NCI-H2227 (cell line): Measurements from ENCODE around the gene SULF2.
A peak's percentile ranks its signal among the peaks of the same experiment; 100 is the strongest.
"Not testable (repeated sequence)": the region's sequence is repeated elsewhere in the genome, so short reads cannot be mapped to it uniquely, and the experiment has no call there.

Source experiments
- DNase-seq: peaks from one replicate; lab custom pipeline; 2025; ENCODE audit not compliant: unreplicated experiment; lab: John Stamatoyannopoulos, UW

Gene SULF2

GRCh38 chr20:47785311-47785853 is at the start of gene SULF2:
Gene SULF2 (minus strand): TSS chr20:47785481. CDS start chr20:47757363, 28,118 bp downstream.
- peak; percentile 36 for DNase-seq

- DNase-seq = not testable (repeated sequence)
Observed at GRCh38 chr20:47831675-47832074, 46.4 kb upstream of the SULF2 start.

- DNase-seq = not testable (repeated sequence)
Observed at GRCh38 chr20:47826716-47827115, 41.4 kb upstream of the SULF2 start.

GRCh38 chr20:47826006-47826405 is 40.7 kb upstream of the SULF2 start:
- DNase-seq = not testable (repeated sequence)

GRCh38 chr20:47825011-47825762 is 39.9 kb upstream of the SULF2 start:
- DNase-seq = no peak

DNA sequence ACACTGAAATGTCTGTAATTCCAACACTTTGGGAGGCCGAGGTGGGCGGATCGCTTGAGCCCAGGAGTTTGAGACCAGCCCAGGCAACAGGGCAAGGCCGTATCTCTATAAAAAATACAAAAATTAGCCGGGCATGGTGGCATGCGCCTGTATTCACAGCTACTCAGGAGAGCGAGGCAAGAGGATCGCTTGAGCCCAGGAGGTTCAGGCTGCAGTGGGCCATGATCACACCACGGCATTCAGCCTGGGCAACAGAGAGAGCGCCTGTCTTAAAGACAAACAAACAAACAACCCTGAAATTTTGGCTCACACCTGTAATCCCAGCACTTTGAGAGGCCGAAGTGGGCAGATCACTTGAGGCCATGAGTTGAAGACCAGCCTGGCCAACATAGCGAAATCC is 38.7 kb upstream of the SULF2 start:
- not testable (repeated sequence) for DNase-seq

DNA sequence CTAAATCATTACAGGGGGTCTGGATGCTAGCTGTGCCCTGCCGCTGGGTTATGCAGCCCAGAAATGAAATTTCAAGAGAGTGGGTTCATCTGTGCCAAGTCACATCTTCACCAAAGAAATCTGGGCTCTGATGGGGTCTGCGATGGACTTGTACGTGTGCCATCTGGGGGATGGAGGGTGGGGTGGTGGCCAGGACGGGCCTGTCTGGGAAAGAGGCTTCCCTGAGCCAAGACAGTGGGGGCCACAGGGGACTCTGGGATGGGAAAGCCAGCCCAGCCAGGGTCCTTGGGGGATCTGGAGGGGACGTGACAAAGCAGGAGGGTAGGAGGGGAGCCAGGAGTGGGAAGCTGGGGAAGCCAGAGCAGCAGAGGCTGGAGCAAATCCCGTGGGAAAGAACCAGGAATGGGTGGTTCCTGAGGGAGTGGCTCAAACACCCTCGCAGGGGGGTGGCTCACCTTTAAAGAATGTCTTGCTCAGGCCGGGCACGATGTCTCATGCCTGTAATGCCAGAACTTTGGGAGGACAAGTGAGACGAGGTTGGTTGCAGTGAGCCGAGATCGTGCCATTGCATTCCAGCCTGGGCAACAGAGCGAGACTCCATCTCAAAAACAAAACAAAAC is 36.3 kb upstream of the SULF2 start:
- no peak for DNase-seq

GRCh38 chr20:47818996-47819609 is 33.8 kb upstream of the SULF2 start:
- DNase-seq = no peak

DNA sequence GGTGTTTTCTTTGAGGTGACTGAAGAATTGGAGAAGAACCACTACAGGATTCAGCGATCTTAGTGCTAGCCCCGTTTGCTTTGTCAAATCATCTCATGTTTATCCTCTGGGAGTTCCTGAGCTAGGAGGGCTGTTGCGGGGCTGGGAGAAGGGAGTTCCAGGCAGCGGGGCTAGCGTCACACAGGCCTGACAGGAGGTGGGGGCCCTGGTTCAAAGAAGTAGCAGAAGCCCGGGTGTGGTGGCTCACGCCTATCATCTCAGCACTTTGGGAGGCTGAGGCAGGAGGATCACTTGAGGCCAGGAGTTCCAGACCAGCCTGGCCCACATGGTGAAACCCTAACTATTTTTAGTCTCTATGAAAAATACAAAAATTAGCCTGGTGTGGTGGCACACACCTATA is 33.2 kb upstream of the SULF2 start:
- DNase-seq = no peak

GRCh38 chr20:47818016-47818415 is 32.7 kb upstream of the SULF2 start:
- DNase-seq = no peak

- no peak for DNase-seq
Observed at GRCh38 chr20:47817573-47817972, 32.3 kb upstream of the SULF2 start.

DNA sequence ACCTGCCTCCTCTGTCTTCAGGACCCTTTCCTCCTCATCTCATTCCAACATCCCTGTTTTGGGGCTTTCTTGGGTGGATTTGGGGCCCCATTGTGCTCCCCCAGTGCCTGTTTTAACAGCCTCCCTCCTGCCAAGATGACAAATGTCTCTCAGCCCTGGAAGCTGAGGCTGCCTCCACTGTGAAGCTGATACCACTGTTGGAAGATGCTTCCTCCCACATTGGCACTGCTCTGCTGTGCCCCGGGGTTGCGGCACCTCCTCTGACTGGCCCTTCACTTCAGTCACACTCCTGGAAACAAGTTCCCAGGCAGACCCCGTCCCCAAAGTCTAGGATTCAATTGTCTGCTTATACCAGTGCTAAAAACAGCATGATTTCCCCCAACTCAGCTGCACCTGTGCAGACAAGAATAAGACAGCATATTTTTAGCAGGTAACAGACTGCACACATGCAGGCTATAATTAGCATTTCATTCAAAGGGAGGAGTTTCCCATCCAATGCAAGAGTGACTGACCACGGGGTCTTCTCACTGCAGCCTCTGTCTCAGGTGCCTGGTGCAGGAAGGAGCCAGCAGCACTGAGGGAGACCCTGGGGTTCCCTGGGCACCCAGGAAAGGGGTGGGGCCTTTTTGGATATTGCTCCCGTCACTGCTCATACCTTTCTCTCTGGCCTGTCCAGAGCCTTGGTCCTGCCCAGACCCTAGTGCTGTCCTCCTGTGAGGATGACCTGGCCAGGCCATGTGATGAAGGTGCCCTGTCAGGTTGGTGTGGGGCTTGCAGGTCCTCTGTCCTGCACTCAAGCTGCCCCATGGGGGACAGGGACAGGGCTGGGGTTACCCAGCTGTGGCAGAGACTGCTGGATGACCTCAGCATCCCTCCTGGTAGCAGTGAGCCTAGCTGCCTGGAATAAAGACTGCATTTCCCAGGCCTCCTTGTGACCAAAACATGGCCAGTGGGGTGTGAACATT is 31.5 kb upstream of the SULF2 start:
- DNase-seq = peak; percentile 7

DNA sequence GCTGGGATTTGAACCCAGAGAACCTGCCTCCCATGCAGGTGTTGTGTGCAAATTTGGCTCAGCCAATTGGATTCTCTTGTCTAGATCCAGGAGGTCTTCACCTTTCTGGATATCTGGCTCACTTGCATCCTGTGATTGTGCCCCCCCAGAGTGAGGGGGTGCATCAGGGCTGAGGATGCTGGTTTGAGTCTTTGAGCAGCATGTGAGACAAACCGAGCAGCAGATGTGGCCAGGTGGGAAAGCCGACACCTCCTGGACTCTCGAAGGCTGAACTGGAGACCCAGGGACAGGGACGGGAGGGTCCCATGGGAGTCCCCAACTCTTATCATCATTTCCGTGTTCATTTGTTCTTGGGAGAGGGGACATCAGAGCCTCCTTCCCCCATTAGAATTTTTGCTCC is 30.6 kb upstream of the SULF2 start:
- DNase-seq = no peak

GRCh38 chr20:47815416-47815806 is 30.1 kb upstream of the SULF2 start:
- no peak for DNase-seq

DNA sequence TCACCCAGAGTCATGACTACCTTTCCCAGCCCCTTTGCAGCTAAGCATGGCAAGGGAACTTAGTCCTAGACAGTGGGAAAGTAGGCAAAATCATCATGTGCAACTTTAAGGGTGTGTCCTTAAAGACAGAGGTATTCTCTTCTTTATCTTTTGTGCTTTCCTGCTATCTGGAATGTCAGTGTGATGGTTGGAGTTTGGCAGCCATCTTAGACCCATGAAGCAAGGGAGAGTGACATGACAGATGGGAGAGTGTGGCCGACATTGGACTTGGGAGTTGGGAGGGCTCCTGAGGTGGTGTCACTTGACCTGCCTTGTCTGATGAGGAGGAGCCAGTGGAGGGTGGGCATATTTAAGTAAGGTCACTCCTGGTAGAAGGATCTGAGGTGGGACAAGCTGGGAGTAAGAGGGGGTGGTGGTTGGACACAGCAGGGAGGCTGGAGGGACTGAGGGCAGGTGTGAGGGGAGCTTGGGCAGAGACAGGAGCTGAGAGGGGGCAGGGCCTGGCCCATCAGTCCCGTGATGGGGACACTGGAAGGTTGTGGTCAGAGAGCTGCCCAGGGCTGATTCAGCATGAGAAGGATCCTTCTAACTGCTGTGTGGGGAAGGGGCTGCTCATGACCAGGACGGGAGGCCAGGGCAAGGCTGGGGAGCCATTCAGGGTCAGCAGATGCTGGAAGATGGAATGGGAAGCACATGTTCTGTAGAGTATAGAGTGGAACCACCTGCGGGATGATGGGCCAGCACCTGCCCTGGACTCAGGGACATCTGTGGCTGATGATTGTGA is 29.5 kb upstream of the SULF2 start:
- no peak for DNase-seq

DNA sequence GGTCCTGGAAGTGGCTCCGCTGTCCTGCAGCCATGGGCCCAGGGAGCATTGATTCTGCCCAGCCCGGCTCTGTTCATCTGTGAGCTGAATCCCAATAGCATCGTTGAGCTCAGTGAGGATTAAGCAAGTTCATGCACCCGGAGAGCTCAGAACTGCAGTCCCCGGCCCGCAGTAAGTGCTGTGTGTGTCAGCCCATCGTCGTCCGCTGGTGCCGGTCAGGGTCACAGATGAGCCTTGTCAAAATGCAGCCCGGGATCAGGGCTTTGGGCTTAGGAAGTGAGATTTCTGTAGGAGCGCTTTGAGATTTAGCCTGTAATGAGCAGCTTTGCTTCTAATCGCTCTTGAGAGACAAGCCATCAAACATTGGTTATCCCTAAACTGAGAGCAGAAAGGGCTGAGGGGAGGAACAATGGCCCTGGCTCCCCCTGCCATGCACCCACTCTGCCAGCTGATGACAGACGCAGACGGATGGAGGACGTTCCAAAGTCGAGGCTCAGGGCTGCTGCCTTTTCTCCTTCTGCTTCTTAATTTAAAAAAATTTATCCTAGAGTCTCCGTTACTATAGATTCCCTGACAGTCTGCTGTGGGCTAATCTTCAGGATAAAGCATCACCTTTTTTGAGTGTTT is 25.6 kb upstream of the SULF2 start:
- no peak for DNase-seq

GRCh38 chr20:47810116-47810677 is 24.9 kb upstream of the SULF2 start:
- DNase-seq = no peak

DNA sequence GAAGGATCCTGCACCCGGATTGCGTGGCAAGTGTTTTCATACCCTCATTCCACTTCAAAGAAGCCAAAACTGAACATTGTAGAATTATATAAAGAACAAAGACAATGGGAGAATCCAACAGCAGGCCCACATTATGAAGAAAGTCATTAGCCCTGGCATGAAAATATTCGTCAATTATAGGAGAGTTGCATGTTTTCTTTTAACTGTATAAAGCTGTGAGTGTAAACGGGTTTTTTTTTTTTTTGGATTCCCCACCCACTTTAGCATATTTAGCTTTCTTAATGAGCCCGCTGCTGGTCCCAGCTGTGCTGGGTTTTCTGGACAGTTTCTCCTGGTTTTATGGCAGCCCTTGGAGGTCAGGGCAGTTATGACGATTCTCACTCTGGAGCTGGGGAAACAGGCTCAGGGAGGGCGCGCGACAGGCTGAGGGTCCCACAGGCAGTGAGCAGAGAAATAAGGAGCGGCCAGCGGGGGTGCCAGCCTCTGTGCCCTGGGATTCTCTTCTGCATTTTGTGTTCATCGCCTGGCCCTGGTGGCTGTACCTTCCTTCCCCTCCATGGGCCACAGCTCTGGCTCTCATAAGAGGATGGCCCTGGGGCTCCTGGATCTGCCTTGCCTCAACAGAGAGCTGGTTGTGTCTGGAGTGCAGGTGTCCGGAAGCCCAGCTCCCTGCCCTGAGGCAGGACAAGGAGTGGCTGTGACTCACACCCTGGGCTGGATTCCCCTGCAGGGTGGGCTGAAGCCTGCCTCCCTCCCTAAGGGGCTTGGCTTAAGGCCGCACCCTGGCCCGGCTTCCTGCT is 24.1 kb upstream of the SULF2 start:
- DNase-seq = no peak
